Right ventricle myocardium inferior (tissue), 1 donor: Measurements from ENCODE around the gene KIF12. TPM values are rescaled to one million over a fixed set of nuclear protein-coding genes. Genes with fewer than 3 reads are reported as not detected.

Experiments used
- total RNA-seq: library from RNA; stranded (reverse); fragmentation: NEBNext Ultra II Directional; extraction: Animal tissue kit (Norgen Biotek cat#: 25700); gene quantifications from one replicate; pipeline ENCODE4 v1.2.1, GENCODE V29; 2021
- donor health status: DM: no; HTN: yes; CAD: no; lungs with severe emphysema.

KIF12 gene
- total RNA-seq, 1 donor from 2014 or later: not detected

Other genes with a start within 250 kb of the KIF12 start
- 1.6 TPM for gene ZNF618, start 223.0 kb downstream of the KIF12 start, total RNA-seq
- gene AMBP, start 21.0 kb downstream of the KIF12 start, total RNA-seq: not detected
- 9.8 TPM for gene COL27A1, start 56.2 kb upstream of the KIF12 start, total RNA-seq
- gene ORM1, start 223.8 kb upstream of the KIF12 start, total RNA-seq: 0.51 TPM
- not detected for gene ORM2, start 230.6 kb upstream of the KIF12 start, total RNA-seq